ENCODE measurements around the gene THAP12.

The THAP12 gene

GRCh38 chr11:76380159-76380976 lies 564 bp downstream of the THAP12 start:
- DNase-seq: peak in 26 of 56 donors; percentile 5 to 61 (median 36)

- no peak for DNase-seq
Observed at GRCh38 chr11:76379807-76380158, 1.1 kb downstream of the THAP12 start.

DNA sequence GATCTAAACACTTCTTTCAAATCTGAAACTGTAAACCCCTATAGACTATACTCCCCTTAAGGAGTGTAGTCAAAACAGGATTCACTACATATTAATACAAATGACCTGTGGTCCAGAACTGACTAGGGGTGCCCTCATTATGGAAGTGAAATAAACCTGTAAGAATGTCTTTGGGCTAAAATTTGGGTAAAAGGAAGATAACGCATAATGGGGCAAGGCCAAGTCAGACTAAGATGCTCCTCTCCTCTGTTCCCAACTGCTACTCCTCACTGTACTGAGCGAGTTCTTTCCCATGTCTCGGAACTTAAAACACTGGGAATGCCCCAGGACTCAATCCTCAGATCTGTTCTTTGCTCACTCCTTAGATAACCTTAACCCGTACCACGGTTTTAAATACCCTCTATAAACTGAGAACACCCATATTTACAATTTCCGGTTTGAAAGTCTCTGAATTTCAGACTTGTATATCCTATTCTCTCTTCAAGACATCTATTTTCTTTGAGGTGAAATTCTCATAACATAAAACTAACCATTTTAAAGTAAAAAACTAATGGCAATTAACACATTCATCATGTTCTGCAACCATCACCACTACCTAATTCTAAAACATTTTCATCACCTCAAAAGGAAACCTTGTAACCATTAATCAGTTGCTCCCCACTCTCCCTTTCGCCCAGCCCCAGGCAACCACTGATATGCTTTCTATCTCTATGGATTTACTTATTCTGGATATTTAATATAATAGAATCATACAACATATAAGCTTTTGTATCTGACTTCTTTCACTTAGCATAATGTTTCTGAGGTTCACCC lies 4.0 kb downstream of the THAP12 start:
- DNase-seq: no peak

GRCh38 chr11:76371170-76371569 lies 9.8 kb downstream of the THAP12 start:
- peak in 1 of 56 donors; percentile 11 for DNase-seq

GRCh38 chr11:76369406-76369805 lies 11.5 kb downstream of the THAP12 start:
- DNase-seq: no peak

DNA sequence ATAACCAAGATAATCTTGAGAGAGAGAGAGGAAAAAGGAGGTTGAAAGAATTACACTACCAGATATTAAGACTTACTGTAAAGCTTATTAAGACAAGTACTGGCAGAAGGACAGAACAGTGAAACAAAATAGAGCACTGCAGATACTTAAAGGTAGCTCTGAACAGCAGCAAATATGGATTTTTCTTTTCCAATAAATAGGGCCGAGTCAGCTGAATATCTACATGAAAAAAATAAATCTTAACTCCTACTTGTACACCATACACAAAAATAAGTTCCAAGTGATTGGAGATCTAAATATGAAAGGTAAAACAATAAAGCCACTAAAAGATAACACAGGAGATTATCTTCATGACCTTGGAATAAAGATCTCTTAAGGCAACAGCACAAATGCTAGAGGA lies 12.4 kb downstream of the THAP12 start:
- no peak for DNase-seq

GRCh38 chr11:76365038-76365679 lies 15.8 kb downstream of the THAP12 start:
- no peak for DNase-seq

DNA sequence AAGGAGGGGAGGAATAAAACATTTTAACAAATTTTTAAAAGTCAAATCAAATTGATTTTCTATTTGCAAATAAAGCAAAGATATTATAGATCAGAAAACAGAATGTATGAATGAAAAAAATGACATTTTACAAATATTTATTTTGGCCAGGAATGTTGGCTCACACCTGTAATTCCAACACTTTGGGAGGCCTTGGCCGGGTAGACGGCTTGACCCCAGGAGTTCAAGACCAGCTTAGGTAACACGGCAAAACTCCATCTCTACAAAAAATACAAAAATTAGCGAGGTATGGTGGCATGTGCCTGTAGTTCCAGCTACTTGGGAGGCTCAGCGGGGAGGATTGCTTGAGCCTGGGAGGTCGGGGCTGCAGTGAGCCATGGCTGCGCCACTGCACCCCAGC lies 18.2 kb downstream of the THAP12 start:
- DNase-seq: no peak

- DNase-seq: no peak
Observed at GRCh38 chr11:76361776-76362175, 19.2 kb downstream of the THAP12 start.

DNA sequence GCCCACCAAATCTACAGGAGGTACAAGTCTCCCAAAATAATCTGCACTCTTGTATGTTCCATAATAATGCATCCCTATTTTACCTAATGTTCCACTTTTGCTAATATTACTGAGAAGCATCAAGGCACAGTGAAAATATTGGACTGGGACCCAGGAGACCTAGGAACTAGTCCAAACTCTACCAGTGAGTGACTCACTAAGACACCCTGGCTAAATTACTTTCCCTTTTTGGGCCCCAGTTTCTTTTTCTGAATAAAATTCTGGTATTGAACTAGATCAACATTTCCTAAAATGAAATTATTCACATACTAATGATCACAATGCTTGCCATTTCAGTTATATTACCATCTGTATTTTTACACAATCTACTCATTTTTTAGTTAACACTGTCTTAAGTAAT lies 19.6 kb downstream of the THAP12 start:
- no peak for DNase-seq

DNA sequence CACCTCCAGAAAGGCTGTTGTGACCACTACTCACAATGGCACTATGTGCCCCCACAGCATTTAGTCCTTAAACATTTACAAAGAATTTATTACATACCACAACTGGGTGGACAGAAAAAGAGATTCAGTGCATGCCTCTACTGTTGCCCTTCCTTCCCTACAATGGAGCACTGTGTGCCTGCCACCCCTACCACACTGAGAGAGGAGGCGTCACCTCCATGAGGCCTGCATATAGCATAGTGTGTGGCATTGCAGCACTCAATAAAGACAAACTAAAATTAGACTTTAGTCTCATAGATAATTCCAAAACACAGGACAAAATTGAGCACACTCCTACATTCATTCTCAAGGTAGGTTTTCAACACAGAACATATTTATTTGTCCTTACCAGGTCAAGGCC lies 25.8 kb downstream of the THAP12 start:
- peak in 4 of 56 donors; percentile 5 to 8 (median 6) for DNase-seq

GRCh38 chr11:76348348-76348747 lies 32.6 kb downstream of the THAP12 start:
- no peak for DNase-seq

DNA sequence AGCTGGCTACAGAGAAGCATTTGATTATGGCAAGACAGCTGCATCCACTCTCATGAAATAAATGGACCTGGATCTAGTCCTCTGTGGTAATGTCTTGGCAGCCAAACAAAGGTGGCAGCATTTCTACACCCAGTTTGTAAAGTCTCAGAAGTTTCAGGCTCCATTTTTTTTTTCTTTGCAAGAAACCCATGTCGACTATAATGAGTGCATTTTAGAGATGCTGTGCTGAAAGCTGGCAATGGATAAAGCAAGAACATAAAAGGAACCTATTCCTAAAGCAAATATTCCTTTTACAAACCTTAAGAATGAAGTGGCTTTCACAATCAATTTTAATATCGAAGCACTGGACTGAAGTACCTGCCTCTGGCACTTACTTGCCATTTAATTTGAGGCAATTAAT lies 33.5 kb downstream of the THAP12 start:
- no peak for DNase-seq

- DNase-seq: no peak
Observed at GRCh38 chr11:76339221-76339620, 41.7 kb downstream of the THAP12 start.

DNA sequence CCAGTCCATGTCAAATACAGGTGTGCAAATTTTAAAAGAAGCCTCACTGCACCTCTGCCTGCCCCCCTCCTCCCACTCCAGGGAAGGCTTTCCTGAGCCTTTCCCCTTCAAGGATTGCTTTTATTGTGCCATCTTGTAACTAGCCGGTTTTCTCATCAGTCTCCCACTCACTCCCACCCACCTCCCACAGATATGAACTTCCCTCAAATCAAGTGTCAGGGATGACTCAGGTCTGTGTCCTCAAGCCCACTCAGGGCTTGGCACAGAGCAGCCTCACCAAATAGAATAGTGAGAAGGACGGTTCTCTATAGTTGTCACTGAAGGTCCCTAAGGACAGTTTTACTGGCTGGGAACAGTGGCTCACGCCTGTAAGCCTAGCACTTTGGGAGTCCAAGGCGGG lies 43.0 kb downstream of the THAP12 start:
- DNase-seq: no peak

DNA sequence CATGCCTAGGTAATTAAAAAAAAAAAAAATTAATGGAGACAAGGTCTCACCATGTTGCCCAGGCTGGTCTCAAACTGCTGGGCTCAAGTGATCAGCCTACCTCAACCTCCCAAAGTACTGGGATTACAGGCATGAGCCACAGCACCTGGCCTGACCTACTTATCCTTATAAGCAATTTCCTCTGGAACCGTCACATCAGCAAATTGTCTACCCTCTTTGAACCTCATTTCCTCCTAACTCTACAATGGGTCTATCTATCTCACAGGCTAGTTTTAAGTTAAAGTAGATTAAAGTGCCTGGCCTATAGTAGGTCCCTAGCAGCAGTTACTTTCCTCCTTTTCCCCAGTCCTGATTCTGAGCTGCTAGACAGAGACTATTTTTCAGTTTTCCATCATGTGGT lies 43.5 kb downstream of the THAP12 start:
- no peak for DNase-seq

- DNase-seq: no peak
Observed at GRCh38 chr11:76336597-76336996, 44.3 kb downstream of the THAP12 start.

GRCh38 chr11:76335842-76336241 lies 45.1 kb downstream of the THAP12 start:
- no peak for DNase-seq

DNA sequence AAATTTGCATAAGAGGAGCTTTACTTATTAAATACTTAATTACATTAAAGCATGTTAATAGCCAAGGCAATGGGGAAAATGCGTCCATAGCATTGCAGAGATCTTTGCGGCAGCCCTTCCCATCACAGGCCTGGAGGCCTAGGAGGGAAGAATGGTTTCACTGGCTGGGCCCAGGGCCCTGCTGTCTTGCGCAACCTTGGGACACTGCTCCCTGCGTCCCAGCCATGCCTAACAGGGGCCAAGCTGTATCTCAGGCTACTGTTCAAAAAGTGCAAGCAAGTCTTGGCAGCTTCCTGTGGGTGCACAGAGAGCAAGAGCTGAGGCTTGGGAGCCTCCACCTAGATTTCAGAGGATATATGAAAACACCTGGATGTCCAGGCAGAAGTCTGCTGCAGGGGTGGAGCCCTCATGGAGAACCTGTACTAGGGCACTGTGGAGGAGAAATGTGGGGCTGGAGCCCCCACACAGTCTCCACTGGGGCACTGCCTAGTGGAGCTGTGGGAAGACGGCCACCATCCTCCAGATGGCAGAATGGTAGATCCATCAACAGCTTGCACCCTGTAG lies 46.0 kb downstream of the THAP12 start:
- DNase-seq: no peak

- no peak for DNase-seq
Observed at GRCh38 chr11:76330651-76331050, 50.3 kb downstream of the THAP12 start.

- no peak for DNase-seq
Observed at GRCh38 chr11:76329983-76330382, 50.9 kb downstream of the THAP12 start.

DNA sequence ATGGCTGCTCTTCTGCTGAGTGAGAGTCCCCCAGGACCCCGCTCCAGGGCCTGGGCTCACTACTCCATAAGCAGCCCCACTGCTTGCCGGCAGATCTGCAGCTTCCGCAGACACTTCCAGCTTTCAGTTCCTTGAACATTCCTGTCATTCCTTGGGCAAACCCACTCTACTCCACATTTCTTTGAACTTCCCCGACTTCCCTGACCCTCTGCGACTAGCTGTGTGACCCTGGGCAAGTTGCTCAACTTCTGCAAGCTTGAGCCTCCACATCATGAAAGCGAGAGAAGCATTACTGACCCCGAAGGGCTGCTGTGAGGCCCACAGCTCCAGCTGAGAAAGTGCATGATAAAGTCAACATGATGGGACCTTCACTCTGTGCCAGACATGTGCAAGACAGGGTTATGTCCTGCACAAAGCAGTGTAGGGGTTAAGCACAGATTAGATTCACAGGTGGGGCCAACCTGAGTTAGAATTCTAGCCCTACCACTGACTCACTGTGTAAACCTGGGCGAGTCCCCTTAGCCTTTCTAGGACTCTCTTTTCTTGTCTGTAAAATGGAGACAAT lies 51.8 kb downstream of the THAP12 start:
- no peak for DNase-seq

Measured in nucleus accumbens (tissue), 56 donors.